Nephron (organoid): ENCODE measurements around the gene NFRKB.

Experiments
- H3K27ac Mint-ChIP-seq, 3 experiments: 2 replicates each; pipeline ENCODE4 v1.8.0; 2020; ENCODE audit warnings: mixed read lengths in 3 of 3, mild to moderate bottlenecking in 2 of 3, moderate library complexity in 1 of 3
- H3K27me3 Mint-ChIP-seq: 2 replicates; pipeline ENCODE4 v1.8.0; 2021; ENCODE audit warnings: low read depth, mild to moderate bottlenecking, moderate library complexity, mixed read lengths
- H3K36me3 Mint-ChIP-seq: 2 replicates; pipeline ENCODE4 v1.8.0; 2020; ENCODE audit warnings: low read depth, mixed read lengths
- H3K4me1 Mint-ChIP-seq: 2 replicates; pipeline ENCODE4 v1.8.0; 2020; ENCODE audit warnings: mixed read lengths
- H3K4me3 Mint-ChIP-seq, 3 experiments: 2 replicates each; pipeline ENCODE4 v1.8.0; 2020; ENCODE audit warnings: mild to moderate bottlenecking in 3 of 3, mixed read lengths in 3 of 3, moderate library complexity in 2 of 3
- H3K9me3 Mint-ChIP-seq: 2 replicates; pipeline ENCODE4 v1.8.0; 2020; ENCODE audit warnings: mixed read lengths
- CTCF ChIP-seq, 3 experiments: fragments of 200-600 bp; sonication (generic); IDR thresholded peaks; one replicate each; pipeline ENCODE4 v1.5.0; 2021; ENCODE audit warnings: antibody characterized with exemption in 3 of 3; ENCODE audit not compliant: unreplicated experiment in 3 of 3

The NFRKB gene

GRCh38 chr11:129846508-129847335 is 48.7 kb downstream of the NFRKB start:
- Mint-ChIP-seq H3K27ac (no peak overlapping the region), H3K36me3 (no peaks in the 10 kb centered on the region), H3K4me3 (no peak overlapping the region), H3K4me1 (no peaks in the 10 kb centered on the region), H3K27me3 (no peaks in the 10 kb centered on the region), H3K9me3 (peaks cover 3% of the 10 kb centered on the region)
- TF ChIP-seq CTCF (IDR thresholded peaks at IDR 0.05; ENCODE audit: unreplicated experiment in 3 of 3) = no peak
